SK-N-SH treated with all-trans-retinoic acid at 6 μM for 48 hours (cell line): ENCODE data around the gene SPTA1.

Experiments used
- ATAC-seq: fragments of 200-7000 bp; cut with Tn5 transposase; 3 replicates; pipeline ENCODE4 v1.9.1; 2020; ENCODE audit warnings: mild to moderate bottlenecking, moderate library complexity
- ARNTL ChIP-seq: fragments of 450-650 bp; formaldehyde crosslinking; IDR thresholded peaks from 2 replicates; pipeline ENCODE4 v1.5.0; 2020; ENCODE audit warnings: low read depth, mild to moderate bottlenecking, moderate library complexity, borderline replicate concordance
- BACH2 ChIP-seq: fragments of 250-450 bp; sonication (Bioruptor Pico); IDR thresholded peaks from 2 replicates; pipeline ENCODE4 v1.9.0; 2021; ENCODE audit warnings: mild to moderate bottlenecking, borderline replicate concordance
- CREB5 ChIP-seq: fragments of 250-450 bp; sonication (Bioruptor Pico); IDR thresholded peaks from 2 replicates; pipeline ENCODE4 v1.5.1; 2020; ENCODE audit warnings: low read depth, mild to moderate bottlenecking, moderate library complexity
- CSDC2 ChIP-seq: fragments of 250-450 bp; sonication (Bioruptor Pico); IDR thresholded peaks from 2 replicates; pipeline ENCODE4 v1.5.0; 2020; ENCODE audit warnings: mild to moderate bottlenecking, moderate library complexity
- CSRNP3 ChIP-seq: fragments of 250-450 bp; sonication (Bioruptor Pico); IDR thresholded peaks from 2 replicates; pipeline ENCODE4 v1.5.1; 2021; ENCODE audit warnings: mild to moderate bottlenecking, moderate library complexity
- ESRRG ChIP-seq: fragments of 250-450 bp; sonication (Bioruptor Pico); IDR thresholded peaks from 2 replicates; pipeline ENCODE4 v1.6.1; 2021; ENCODE audit warnings: mild to moderate bottlenecking
- ISL1 ChIP-seq: fragments of 250-450 bp; sonication (Bioruptor Pico); IDR thresholded peaks from 2 replicates; pipeline ENCODE4 v2.1.2; 2022; ENCODE audit warnings: mild to moderate bottlenecking, moderate library complexity
- PATZ1 ChIP-seq: fragments of 250-450 bp; sonication (Bioruptor Pico); IDR thresholded peaks from 2 replicates; pipeline ENCODE4 v1.8.0; 2020; ENCODE audit warnings: mild to moderate bottlenecking, moderate library complexity, borderline replicate concordance
- POU6F1 ChIP-seq: fragments of 250-450 bp; sonication (Bioruptor Pico); IDR thresholded peaks from 2 replicates; pipeline ENCODE4 v1.8.0; 2021; ENCODE audit warnings: low read depth, mild to moderate bottlenecking, moderate library complexity, borderline replicate concordance
- PPARA ChIP-seq: fragments of 250-450 bp; sonication (Bioruptor Pico); IDR thresholded peaks from 2 replicates; pipeline ENCODE4 v1.5.0; 2020; ENCODE audit warnings: mild to moderate bottlenecking, borderline replicate concordance
- SNAI2 ChIP-seq: fragments of 250-450 bp; sonication (Bioruptor Pico); IDR thresholded peaks from 2 replicates; pipeline ENCODE4 v1.5.0; 2020; ENCODE audit warnings: mild to moderate bottlenecking, moderate library complexity
- TCF4 ChIP-seq: fragments of 250-450 bp; sonication (Bioruptor Pico); IDR thresholded peaks from 2 replicates; pipeline ENCODE4 v1.8.0; 2021; ENCODE audit warnings: mild to moderate bottlenecking, moderate library complexity, borderline replicate concordance
- TSHZ2 ChIP-seq: fragments of 250-450 bp; sonication (Bioruptor Pico); IDR thresholded peaks from 2 replicates; pipeline ENCODE4 v1.5.0; 2020; ENCODE audit warnings: mild to moderate bottlenecking, moderate library complexity
- ZC3H10 ChIP-seq: fragments of 250-450 bp; sonication (Bioruptor Pico); IDR thresholded peaks from 2 replicates; pipeline ENCODE4 v1.5.1; 2021; ENCODE audit warnings: mild to moderate bottlenecking, moderate library complexity
- ZFP3 ChIP-seq: fragments of 250-450 bp; sonication (Bioruptor Pico); IDR thresholded peaks from 2 replicates; pipeline ENCODE4 v1.5.0; 2020; ENCODE audit warnings: mild to moderate bottlenecking, moderate library complexity
- ZFP30 ChIP-seq: fragments of 450-650 bp; formaldehyde crosslinking; IDR thresholded peaks from 2 replicates; pipeline ENCODE4 v1.5.0; 2022; ENCODE audit warnings: mild to moderate bottlenecking, moderate library complexity
- ZNF565 ChIP-seq: fragments of 450-650 bp; formaldehyde crosslinking; conservative IDR thresholded peaks from 2 replicates; pipeline ENCODE4 v1.5.0; 2020; ENCODE audit warnings: low read depth, mild to moderate bottlenecking, moderate library complexity
- ZNF70 ChIP-seq: fragments of 450-650 bp; formaldehyde crosslinking; IDR thresholded peaks from 2 replicates; pipeline ENCODE4 v1.5.0; 2020; ENCODE audit warnings: mild to moderate bottlenecking, moderate library complexity

The SPTA1 gene

DNA sequence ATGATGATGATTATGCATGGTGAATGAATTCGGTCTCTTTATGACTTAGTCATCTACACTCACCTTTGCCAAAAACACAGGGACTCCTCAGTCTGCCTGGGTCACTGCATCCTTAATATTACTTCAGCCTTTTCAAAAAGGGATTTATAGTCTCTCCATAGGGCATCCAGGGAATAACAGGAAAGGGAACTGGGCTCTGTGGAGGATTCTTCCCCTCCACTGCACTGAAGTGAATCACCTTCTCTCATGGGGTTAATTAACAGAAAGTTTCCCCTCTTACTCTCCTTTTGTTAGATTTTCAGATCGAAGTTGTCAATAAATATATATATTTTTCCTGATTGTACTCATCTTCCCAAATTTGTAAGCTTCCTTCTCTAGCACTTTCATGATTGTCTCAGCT is 34.1 kb upstream of the SPTA1 start, which contains the start of gene OR6K3:
Gene OR6K3 (minus strand): TSS at position 101 of the 400 bp plus-strand sequence. CDS start 2,605 bp downstream, outside the sequence.
- no peak for TF ChIP-seq ISL1
- no peak for TF ChIP-seq TSHZ2 (CRISPR knock-in tag)
- TF ChIP-seq ESRRG (CRISPR knock-in tag): no peak
- no peak for TF ChIP-seq CREB5 (CRISPR knock-in tag)
- no peak for TF ChIP-seq ZNF565 (CRISPR knock-in tag)
- no peak for TF ChIP-seq ARNTL (CRISPR knock-in tag)
- TF ChIP-seq TCF4 (CRISPR knock-in tag): no peak
- no peak for ATAC-seq

- ATAC-seq: no peak
- TF ChIP-seq ZC3H10 (CRISPR knock-in tag) (no peak), ESRRG (CRISPR knock-in tag) (no peak), SNAI2 (CRISPR knock-in tag) (no peak), TSHZ2 (CRISPR knock-in tag) (no peak), PPARA (CRISPR knock-in tag) (no peak), ISL1 (no peak), ZFP30 (CRISPR knock-in tag) (no peak), CSRNP3 (CRISPR knock-in tag) (no peak), ZNF70 (CRISPR knock-in tag) (no peak), ZNF565 (CRISPR knock-in tag) (no peak), ARNTL (CRISPR knock-in tag) (no peak)
- TF ChIP-seq, all 23 proteins: peak for 0
Measured at GRCh38 chr1:158719664-158720063, 33.1 kb upstream of the SPTA1 start.

DNA sequence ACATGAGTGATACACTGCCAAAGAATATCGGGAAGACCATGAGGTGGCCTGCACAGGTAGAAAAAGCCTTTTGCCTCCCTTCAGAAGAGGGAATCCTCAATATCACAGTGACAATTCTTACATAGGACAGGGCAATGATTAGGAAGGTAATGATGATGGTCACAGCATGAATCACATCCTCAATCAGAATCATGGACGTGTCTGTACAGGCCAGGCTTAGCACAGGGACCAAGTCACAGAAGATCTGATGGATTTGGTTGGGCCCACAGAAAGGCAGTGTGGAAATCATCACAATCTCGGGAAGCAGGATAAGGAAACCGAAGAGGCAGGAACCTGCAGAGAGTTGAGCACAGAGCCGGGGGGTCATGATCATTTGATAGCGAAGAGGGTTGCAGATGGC is 30.8 kb upstream of the SPTA1 start:
- ATAC-seq: no peak
- TF ChIP-seq POU6F1 (no peak), PATZ1 (CRISPR knock-in tag) (no peak), ZFP3 (CRISPR knock-in tag) (no peak), CSDC2 (CRISPR knock-in tag) (no peak), ZC3H10 (CRISPR knock-in tag) (no peak), BACH2 (CRISPR knock-in tag) (no peak)
